Mononuclear cell (primary cell): ENCODE data around the gene ARID1B. TPM values are rescaled to one million over a fixed set of nuclear protein-coding genes. Genes with fewer than 3 reads are reported as not detected.

Source experiments
- H3K27me3 ChIP-seq: 2 replicates; pipeline ENCODE4 v1.6.0; 2011; ENCODE audit warnings: low read length, control low read depth; ENCODE audit not compliant: insufficient read depth
- H3K4me1 ChIP-seq: 2 replicates; pipeline ENCODE4 v1.5.1; 2011; ENCODE audit warnings: mild to moderate bottlenecking, low read length, control low read depth; ENCODE audit not compliant: insufficient read depth
- H3K4me3 ChIP-seq: 2 replicates; pipeline ENCODE4 v1.5.1; 2011; ENCODE audit warnings: mild to moderate bottlenecking, low read length, moderate library complexity
- H3K9me3 ChIP-seq: 2 replicates; pipeline ENCODE4 v1.5.1; 2011; ENCODE audit warnings: low read depth, mild to moderate bottlenecking, control low read depth, low read length
- total RNA-seq: library from RNA; depleted of rRNA; stranded (reverse); fragments of >200 nt; gene quantifications from one replicate; pipeline ENCODE4 v1.2.3, GENCODE V29; 2012

ARID1B gene
- total RNA-seq, 1 donor: 107 TPM

DNA sequence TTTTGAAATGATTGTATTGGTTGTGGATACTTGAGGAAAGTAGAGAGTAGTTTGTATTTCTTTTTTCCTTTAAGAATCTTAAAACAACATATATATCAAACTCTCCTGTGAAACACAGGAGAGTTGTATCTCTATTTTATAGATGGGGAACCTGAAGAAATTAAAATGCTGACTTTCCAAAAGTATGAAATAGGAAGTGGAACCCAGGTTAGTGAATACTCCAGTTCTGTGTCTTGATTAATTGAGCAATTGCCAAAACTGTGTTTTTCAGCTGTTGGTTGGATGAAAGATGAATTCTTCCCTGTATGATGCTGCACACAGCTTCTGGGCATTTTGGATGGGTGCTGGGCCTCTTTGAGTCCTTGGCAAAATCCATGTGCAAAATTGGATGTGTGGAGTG, 86.3 kb downstream of the ARID1B start:
- H3K4me3 ChIP-seq: no peak overlapping the region
- peaks cover 42% of the 10 kb centered on the region for H3K4me1 ChIP-seq
- no peaks in the 10 kb centered on the region for H3K9me3 ChIP-seq
- no peaks in the 10 kb centered on the region for H3K27me3 ChIP-seq

DNA sequence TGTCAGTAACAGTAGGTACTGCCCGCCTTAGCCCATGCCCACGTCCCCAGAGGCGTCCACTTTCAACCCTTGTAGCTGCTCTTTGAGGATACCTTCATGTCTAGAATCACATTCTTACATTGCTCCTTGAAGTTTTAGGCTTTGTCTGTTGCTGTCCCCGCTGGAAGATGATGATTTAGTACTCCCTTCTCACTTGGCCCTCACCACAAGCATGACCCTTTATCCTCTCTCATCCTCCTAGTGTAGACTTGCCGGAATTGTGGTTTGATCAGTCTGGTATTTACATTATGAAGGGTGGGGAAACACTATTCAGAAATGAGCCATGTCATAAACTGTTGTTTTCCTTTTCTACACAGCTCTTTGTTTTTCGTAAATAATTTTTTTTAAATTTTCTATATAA, 87.4 kb downstream of the ARID1B start:
- H3K27me3 ChIP-seq: no peaks in the 10 kb centered on the region
- H3K4me3 ChIP-seq: no peak overlapping the region
- H3K4me1 ChIP-seq: peaks cover 42% of the 10 kb centered on the region
- H3K9me3 ChIP-seq: no peaks in the 10 kb centered on the region

DNA sequence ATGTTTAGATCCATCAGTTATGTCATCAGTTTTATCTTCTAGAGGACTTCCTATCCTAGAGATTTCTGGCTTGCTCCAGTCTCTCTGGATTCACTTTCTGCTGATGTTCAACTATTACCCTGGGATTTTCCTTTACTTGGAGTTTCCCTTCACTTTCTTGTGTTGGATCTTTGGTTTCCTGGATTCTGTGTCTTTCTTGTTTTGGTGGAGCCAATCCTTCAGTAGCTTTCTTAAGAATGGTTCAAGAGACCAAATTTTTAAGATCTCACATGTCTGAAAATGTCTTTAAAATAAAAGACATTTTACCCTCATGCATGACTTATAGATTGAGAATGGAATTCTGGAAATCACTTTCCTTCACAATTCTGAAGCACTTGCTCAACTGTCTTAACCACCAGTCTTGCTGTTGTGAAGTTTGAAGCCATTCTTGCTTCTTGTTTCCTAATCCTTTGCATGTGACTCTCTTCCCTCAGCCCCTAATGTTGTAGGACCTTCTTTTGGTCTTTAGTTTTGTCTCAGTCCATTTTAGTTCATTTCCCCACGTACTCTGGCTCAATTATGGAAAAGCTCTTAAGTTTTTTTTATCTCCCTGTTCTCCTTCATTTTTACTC, 87.9 kb downstream of the ARID1B start:
- Histone ChIP-seq H3K27me3 (no peaks in the 10 kb centered on the region), H3K4me1 (peaks cover 42% of the 10 kb centered on the region), H3K4me3 (no peak overlapping the region), H3K9me3 (no peaks in the 10 kb centered on the region)

DNA sequence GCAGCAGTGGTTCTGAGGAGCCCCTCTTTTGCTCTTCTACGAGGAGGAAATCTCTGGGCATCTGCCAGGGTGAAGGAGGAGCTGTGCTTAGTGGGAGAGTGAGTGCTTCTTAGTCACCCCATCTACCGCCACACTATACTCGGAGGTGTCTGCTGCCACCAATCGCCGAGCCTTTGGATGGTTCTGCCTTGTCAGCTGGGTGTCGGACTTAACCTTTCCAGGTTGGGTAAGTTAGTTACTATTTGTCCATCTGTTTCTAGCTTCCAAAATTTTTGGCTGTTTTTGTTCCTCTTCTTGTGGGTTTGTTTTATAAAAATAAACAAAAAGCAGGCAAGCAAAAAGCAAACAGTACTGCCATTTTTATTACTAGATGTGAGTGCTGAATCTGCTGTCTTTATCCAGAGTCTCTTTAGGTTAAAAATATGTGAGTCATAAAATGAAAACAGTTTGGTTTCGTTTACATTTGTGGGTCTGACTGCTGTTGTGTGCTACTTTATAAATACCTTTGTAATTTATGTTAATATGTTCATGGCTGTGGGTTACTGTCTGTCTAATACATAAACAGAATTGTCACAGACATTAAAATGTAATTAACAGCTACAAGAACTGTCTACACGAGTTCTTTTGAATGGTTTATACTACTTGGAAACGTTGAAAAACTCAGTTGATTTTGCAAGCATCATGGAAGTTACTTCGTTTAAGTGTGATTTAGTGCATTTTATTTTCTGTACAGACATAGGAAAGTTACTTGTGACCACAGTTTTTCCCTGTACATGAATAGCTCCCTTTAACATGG, 89.2 kb downstream of the ARID1B start:
- no peaks in the 10 kb centered on the region for H3K9me3 ChIP-seq
- no peaks in the 10 kb centered on the region for H3K27me3 ChIP-seq
- no peak overlapping the region for H3K4me3 ChIP-seq
- H3K4me1 ChIP-seq: peaks cover 47% of the 10 kb centered on the region

DNA sequence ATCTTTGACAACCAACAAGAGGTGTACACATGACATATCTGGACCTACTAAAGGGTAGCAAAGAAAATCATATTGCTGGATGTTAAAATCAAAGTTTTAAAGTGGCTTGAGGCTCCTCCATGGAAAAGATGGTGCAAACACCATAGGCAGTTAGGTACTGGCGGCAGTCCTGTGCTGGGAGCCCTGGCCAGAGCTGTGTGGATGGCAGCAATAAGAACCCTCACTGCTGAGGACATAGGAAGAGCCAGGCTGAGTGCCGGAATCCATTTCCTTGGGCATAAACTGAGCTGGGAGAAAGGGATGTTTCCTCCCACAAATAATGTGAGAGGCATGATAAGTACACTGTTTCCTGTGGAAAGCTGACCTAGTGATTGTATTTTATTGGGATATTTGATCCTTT, 89.9 kb downstream of the ARID1B start:
- Histone ChIP-seq H3K27me3 (no peaks in the 10 kb centered on the region), H3K4me3 (no peak overlapping the region), H3K9me3 (no peaks in the 10 kb centered on the region), H3K4me1 (peaks cover 45% of the 10 kb centered on the region)

DNA sequence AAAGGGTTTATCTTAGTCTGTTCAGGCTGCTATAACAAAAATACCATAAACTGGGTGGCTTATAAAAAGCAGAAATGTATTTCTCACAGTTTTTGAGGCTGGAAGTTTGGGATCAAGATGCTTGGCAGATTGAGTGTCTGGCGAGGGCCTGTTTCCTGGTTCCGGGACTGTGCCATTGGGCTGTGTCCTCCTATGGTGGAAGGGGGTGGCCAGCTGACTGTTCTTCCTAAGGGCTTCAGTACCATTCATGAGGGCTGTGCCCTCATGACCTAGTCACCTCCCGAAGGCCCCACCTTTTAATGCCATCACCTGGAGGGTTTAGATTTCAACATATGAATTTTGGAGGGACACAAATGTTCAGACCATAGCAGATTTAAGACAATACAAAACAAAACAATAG, 91.2 kb downstream of the ARID1B start:
- Histone ChIP-seq H3K9me3 (no peaks in the 10 kb centered on the region), H3K27me3 (no peaks in the 10 kb centered on the region), H3K4me1 (peaks cover 33% of the 10 kb centered on the region), H3K4me3 (no peak overlapping the region)

DNA sequence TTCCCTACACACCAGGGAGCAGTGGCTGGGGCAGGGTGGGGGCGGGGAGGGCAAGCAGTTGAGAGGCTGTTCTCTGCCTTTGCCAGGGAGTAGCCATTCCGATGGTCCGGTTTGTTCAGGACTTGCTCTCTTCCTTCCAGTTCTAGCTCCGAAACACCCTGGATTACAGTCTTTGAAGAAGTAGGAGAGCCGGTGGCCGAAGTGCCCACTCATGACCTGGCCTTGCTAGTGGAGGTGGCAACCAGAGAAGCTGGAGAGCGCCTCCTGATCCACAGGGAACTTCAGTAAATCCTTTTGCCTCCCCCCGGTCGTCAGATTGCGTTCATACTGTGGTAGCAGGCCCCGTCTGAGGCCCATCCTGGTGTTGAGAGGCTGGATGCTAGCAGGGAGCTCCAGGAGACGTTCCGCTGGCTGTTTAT, 92.8 kb downstream of the ARID1B start:
- no peak overlapping the region for H3K4me3 ChIP-seq
- H3K4me1 ChIP-seq: peaks cover 28% of the 10 kb centered on the region
- H3K9me3 ChIP-seq: no peaks in the 10 kb centered on the region

DNA sequence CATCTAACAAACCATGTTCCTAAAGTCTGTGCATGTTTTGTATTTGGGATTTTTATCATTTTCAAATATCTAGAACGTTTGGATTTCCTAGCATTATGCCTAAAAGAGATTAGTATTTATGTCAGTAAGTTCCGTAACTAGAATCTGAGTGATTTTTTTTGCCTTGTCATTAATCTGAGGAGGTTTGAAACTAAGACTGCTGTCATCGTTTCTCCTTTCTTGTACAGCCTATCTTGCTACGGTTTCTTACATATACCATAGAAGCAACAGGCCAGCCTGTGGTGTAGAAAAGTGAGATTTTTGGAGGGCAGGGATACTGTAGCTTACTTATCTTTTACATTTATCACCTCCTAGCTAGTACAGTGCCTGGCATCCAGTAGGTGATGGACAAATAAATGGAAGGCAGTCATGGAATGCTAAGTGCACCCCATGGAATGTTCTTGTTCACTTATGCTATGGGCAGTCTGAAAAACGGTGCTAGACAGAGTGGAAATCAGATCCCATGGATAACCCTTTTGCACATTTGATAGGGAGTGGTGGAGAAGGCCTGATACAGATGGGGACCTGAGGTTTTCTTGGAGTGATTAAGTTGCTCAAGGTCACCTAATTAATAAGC, 93.9 kb downstream of the ARID1B start:
- Histone ChIP-seq H3K4me1 (peaks cover 18% of the 10 kb centered on the region), H3K4me3 (no peak overlapping the region), H3K27me3 (no peaks in the 10 kb centered on the region), H3K9me3 (no peaks in the 10 kb centered on the region)

More for the DNA sequence above, 92.8 kb downstream of the ARID1B start:
- no peaks in the 10 kb centered on the region for H3K27me3 ChIP-seq

DNA sequence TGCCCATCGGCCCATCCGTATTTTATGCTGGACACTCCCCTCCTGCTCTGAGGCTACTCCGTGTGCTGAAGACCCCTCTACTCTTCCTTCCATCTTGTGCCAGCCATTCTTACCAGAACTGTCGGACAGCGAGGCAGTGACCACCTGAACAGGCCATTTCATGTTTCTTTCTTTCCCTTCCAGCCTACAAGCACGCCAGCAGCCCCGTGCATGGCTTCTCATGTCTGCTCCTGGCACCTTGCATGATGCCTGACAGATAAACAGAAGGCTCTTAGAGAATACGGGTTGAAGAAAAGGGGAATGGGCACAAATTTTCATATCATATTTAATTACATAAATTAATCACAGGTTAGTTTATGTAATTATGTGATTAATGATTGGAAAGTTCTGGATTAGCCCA, 95.7 kb downstream of the ARID1B start:
- Histone ChIP-seq H3K9me3 (no peaks in the 10 kb centered on the region), H3K4me1 (peaks cover 14% of the 10 kb centered on the region), H3K27me3 (no peaks in the 10 kb centered on the region), H3K4me3 (no peak overlapping the region)

DNA sequence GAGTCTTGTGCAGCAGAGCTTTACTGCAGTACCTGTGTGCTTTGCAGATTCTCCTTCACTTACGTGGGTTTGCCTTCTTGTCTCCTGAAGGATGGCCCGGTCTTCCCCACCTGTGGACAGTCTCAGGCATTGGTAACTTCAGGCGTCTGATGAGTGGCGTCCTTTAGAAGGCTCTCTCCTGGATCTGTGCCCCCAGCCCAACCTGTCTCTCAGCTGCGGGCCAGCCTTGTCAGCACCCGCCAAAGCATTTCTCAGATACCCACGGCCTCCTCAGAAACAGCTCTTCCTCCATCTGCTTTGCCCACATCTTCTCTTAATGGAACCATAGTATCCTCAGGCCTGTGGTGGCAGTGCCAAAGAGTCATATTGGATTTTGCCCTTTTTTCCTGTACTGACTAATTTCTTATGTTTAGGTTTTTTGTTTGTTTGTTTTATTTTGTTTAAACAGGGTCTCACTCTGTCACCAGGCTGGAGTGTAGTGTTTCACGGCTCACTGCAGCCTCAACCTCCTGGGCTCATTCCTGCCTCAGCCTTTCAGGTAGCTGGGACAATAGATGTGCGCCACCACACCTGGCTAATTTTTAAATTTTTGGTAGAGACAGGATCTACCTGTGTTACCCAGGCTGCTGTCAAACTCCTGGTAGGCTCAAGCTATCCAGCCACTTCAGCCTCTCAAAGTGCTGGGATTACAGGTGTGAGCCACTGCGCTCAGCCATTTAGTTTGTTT, 96.6 kb downstream of the ARID1B start:
- Histone ChIP-seq H3K9me3 (no peaks in the 10 kb centered on the region), H3K4me3 (no peak overlapping the region), H3K4me1 (peaks cover 19% of the 10 kb centered on the region), H3K27me3 (no peaks in the 10 kb centered on the region)

DNA sequence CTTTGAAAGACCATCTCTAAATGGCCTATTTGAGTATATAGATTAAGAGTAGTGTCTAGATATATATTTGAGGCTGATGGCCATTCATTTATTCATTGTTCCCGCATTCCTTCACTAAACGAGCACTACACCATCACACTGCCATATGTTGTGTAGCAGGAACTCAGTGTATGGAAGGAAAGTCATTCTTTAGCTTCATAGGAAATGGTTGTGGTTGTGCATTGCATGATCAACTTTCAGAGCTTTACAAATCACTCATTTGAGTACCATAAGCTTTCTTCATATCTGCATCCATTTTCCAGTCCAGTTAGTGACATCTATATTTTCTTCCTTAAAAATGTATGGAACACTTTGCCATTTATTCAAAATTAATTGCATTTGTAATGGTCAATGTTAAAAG, 97.9 kb downstream of the ARID1B start:
- Histone ChIP-seq H3K9me3 (no peaks in the 10 kb centered on the region), H3K4me1 (peaks cover 27% of the 10 kb centered on the region), H3K4me3 (no peak overlapping the region), H3K27me3 (no peaks in the 10 kb centered on the region)

DNA sequence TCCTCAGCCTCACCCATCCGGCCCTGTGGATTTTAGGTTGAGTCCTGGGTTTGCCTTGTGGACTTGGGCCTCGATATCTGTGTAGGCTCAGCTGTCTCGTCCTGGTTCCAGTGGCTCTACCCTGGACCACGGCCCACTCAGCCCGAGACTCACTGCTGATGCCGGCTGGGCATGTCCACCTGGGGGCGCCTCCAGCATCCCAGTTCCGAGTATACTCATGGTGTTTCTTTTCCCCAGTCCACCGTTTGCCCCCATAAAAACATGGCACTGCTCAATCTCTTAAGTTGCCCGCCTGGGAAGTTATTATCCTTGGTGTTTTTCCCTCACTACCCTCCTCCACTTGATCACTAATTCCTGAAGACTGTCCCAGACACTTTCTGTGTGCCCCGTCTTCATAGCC, 99.1 kb downstream of the ARID1B start:
- no peaks in the 10 kb centered on the region for H3K27me3 ChIP-seq
- H3K9me3 ChIP-seq: no peaks in the 10 kb centered on the region
- H3K4me3 ChIP-seq: no peak overlapping the region
- peaks cover 28% of the 10 kb centered on the region for H3K4me1 ChIP-seq

DNA sequence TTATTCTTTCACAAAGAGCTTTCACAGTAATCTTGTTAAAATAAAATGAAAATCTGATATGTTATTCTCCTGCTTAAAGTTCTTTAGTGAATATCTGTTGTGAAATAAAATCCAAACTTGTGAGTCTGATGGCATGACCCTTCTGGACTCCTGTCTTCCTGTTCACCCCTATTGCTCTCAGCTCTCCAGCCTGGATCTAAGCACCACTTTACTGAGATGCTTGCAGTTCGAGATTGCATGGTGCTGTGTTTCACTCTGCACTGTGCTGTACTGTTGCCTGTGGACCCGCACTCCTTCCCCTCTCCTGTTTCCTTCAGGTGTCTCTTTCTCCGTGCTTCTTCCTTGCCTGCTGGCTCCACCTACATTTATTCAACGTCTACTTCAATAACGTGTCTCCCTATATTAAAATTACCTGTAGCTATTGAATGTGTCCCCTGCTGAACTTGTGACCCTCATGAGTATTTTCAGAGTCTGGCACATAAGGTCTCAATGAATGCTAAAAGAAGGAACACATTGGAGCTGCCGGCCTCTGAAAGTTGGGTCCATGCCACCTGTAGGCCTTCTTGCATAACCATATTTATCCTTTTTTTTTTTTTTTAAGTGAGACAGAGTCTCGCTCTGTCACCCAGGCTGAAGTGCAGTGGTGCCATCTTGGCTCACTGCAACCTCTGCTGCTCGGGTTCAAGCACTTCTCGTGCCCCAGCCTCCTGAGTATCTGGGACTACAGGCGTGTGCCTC, 100.1 kb downstream of the ARID1B start:
- Histone ChIP-seq H3K4me3 (no peak overlapping the region), H3K27me3 (no peaks in the 10 kb centered on the region), H3K9me3 (no peaks in the 10 kb centered on the region), H3K4me1 (peaks cover 34% of the 10 kb centered on the region)

DNA sequence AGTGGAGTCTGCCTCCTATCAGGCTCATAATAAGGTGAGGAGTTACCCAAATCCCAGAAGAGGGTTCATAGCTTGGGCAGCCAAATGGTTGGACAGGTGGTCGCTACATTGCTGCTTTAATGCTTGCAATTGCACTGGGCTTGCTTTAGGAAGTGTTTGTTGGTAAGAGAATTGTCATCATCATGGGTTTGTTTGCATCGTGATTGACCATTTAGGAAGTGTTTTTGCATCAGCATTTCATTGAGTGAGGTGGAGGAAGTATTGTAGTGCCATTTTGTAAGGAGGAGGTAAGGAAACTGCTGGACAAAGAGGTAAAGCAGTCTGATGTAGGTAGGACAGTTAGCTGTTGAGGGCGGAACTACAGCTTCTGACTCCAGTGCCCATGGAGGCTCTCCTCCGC, 101.5 kb downstream of the ARID1B start:
- Histone ChIP-seq H3K9me3 (no peaks in the 10 kb centered on the region), H3K4me1 (peaks cover 47% of the 10 kb centered on the region), H3K27me3 (no peaks in the 10 kb centered on the region), H3K4me3 (no peak overlapping the region)
